RPMI8226 (cell line): Measurements from ENCODE around the gene RNF166.

Experiments
- DNase-seq: peaks from one replicate; pipeline ENCODE4 v3.0.0-alpha.2; 2015

Gene RNF166

DNA sequence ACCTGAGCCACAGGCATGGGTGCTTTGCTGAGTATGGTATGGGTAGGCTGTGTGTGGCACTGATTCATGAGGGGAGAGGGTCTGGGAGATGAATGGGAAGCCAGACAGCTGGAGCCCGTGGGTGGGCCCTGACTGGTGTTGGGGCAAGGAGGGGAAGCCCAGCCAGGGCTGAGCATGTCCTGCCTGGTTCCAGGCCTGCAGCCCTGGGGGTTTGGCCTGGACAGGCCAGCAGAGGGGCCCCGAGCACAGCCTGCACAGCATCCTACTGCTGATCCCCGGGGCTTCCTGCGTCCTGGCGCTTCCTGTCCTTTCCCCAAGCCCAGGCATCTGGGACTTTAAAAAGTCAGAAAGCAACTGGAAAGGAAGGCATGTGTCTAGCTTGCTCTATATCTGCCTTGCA, 38.7 kb downstream of the RNF166 start:
- no peak for DNase-seq

DNA sequence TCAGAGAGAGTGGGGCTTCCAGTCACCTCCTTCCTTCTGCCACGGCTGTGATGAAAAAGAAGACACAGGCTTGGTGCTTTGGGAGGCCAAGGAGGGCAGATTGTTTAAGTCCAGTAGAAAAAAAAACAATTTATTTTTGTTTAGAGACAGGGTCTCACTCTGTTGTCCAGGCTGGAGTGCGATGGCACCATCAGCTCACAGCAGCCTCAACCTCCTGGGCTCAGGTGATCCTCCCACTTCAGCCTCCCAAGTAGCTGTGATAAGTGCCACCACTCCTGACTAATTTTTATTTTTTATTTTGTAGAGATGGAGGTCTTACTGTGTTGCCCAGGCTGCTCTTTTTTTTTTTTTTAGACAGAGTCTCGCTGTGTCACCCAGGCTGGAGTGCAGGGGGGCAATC, 40.6 kb downstream of the RNF166 start:
- DNase-seq: no peak

DNA sequence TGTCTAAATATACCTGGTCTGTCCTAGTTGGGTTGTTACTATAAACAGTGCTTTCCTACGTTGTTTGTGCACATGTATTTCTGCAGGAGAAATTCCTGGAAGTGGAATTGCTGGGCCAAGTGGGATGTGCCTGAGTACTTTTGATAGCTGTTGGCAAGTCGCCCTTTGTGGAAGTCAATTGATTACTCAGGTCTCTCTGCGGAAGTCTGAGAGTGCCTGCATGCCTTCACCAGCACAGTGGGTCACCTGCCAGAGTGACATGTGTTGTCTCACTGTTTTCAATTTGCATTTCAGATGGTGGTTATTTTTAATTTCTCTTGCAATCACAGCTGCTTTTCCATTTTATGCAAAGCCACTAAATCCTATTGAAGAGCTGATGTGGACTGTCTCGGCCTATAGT, 41.1 kb downstream of the RNF166 start:
- no peak for DNase-seq

DNA sequence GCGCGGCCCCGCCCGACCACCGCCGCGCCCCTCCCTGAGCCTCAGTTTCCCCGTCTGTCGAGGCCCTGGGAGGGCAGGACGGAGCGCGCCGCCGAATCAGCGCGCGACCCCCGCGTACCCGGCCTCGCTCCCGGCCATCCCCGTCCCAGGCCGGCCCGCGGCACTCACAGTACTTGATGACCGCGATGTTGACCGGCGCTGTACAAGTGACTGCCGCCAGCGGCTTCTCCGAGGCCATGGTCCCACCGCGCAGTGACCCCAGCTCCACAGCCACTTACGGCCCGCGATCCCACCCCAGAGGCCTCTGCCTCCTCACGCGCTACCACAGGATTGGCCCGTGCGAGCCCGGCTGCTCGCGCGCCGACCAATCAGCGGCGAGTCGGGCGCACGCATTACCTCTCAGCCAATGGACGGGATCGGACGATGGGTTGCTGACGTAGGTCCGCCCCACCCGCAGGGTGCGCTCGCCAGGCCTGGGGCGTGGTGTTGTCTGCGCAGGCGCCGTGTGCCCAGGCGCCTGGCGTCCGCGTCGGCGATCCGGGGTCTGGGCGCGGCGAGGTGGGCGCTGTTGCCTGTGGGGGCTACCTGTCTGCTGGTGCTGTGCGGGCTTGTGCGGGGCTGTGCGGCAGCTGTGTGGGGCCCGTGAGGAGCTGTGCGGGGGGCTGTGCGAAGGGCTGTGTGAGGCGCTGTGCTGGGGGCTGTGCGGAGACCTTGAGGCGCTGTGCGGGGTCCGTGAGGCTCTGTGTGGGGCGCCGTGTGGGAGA, 43.2 kb downstream of the RNF166 start, which contains the start of gene MVD:
Gene MVD, minus strand, starts transcription at position 249 of the 764 bp plus-strand sequence. Its CDS starts 11 bp downstream, at position 238.
- peak; percentile 95 for DNase-seq

DNA sequence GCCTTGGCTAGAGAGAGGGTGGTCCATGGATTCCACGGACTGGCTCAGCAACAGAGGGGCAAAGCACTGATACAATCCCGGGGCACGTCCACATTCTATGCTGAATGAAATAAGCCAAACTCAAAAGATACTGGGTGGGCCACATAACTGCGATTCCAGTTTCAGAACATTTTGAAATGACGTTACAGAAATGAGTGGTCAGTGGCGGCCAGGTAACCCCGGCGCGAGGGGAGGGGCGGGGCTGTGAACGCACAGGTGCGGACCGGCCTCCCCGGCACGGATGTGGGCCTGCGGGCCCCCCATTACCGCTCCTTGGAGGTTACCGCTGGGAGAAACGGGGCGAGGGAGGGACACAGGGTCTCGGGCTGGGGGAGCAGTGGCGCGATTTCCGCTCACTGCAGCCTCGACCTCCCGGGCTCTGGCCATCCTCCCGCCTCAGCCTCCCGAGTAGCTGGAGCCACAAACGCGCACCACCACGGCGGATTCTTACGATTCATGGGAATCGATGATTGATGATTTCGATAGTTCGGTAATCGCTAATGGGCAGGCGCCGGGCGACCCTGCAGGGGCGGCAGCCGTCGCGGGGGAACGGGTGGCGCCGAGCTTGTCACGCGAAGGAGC, 43.9 kb downstream of the RNF166 start:
- no peak for DNase-seq

DNA sequence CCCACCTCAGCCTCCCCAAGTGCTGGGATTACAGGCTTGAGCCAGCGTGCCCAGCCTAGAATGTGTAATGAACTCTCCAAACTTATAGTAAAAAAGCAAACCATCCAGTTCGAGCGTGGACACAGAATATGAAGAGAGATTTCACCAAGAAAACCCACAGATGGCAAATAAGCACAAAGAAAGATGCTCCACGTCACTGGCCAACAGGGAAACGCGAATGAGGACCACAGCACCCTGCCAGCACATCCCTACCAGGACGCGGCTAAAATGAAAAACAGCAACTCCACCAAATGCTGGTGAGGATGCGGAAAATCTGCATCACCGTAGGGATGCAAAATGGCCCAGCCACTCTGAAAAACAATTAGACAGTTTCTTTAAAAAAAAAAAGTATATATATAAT, 44.7 kb downstream of the RNF166 start:
- no peak for DNase-seq

DNA sequence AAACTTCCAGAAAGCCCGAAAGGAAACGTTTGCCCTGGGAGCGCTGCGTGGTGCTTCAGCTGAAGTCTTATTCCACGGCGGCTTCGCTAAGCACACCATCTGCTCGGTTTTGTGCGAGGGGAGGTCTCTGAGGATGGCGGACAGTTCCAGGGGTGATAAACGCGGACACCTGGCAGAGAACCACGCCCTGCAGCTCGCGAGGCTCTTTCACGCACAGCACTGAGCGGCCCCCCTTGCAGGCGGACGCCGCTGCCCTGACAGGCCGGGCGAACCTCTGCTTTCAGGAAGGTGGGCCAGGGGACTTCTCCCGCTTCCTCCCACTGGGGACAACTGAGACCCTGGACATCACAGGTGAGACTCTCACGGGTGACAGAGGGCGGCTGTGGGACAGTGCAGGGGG, 47.0 kb downstream of the RNF166 start:
- no peak for DNase-seq

DNA sequence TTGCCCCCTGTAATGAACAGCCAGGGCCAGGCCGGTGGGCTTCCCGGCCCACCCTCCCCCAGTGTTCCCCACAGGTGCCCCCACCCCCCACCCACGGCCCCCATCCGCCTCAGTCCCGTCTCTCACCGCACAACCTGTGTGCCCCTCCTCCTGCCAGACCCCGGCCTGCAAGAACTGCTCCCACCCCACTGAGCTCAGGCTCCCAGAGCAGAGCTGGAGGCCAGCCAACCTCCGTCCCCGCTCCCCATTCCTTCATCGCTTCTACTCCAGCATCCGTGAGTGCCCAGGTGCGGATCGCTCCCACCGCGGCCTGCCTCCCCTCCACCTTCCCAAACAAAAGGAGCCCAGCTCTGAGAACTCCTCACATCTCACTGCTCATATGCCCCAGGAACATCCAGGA, 47.5 kb downstream of the RNF166 start:
- DNase-seq: no peak

DNA sequence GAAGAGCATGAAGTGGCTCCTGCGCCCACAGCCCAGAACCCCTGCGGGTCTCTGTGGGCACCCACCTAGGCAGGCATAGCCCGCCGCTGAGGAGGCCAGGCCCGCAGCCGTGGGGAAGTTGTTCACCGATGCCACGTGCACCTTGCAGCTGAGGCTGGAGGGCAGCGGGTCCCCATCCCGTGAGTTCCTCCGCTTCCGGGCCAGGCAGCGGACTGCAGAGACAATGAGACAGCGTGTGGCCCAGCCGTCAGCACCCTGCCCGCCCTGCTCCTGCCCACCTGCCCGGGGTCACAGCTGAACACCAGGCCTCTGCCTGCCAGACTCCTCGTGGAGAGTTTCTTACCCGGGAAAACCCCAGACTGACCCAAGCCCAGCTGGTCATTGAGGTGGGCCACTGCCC, 48.8 kb downstream of the RNF166 start:
- DNase-seq: no peak

DNA sequence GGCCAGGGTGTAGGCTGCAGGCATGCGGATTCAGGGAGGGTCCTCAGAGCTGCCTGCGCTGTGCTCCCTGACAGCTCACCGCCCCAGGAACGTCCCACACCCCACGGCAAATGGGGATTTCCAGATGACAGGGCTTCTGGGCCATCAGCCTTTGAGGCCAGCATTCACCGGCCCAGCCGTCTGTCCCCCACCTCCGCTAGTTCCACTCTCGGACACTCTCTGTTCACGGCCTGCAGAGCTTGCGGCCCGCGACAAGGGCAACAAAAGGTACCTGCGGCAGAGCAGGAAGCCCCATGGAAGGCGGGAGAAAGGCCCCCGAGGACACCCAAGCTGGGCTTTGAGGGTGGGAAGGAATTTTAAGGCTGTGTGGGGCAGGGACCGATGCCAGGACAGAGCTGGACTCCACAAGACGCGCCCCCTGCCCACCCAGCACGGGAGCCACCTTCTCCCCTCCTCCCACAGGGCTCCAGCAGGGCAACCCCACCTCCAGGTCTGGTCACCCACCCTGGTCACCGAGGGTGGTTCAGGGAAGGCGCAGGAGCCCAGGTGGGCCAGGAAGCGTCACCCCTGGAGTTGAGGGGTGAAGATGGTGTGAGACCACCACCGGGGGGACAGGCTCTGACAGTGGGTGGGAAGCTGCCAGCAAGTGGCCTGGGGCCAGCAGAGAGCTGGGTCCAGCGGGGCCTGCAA, 49.8 kb downstream of the RNF166 start:
- no peak for DNase-seq

DNA sequence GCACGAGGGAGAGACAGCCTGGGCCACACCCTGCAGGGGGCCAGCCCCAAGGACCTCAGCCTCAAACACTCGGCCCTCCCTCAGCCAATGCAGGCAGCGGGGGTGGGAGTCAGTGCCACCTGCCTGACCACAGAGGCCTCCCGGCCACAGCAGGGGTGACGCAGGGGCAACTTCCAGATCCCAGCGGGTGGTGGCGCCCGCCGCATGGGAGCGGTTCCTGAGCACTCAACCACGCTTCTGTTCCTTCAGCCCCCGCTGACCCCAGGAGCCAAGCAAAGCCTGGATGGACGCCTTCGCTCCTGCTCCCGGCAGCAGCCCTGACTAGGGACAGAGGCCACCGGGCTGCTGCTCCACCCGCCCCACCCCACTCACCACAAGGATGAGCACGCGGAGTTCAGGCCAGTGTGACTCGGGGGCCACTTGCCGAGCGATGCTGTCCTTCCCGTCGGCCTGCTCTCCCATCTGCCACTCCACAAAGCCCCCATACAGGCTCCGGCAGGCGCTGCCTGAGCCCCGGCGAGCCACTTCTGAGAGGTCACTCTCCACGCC, 50.4 kb downstream of the RNF166 start:
- no peak for DNase-seq

DNA sequence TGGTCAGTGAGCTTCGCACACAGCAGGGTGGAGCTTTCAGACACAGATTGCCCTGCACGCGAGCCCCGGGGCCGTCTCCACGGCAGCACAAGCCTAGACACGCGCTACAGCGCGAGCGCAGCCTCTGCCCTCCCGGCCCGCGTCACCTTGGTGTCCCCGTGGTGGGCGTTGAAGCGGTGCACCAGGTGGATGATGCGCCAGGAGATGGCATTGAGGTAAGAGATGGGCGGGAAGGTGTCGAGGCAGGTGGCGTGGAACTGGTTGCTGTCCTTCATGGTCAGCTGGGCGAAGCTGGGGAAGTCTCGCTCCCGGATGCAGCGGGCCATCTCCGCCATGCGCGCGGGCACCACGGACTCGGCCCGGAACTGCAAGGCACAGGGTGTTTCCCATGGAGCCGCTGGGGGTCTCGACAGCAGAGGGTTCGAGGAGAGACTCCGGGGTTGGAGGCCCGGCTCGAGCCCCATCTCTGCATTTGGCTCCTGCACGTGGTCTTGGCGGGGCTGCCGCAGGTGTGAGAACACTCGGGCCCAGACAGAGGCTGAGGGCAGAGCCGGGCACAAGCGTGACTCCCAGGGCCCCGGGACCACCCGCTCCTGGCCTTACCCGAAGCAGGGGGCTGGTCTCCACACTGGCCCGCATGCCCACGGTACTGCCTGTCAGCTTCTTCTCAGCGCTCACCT, 51.0 kb downstream of the RNF166 start:
- DNase-seq: no peak

DNA sequence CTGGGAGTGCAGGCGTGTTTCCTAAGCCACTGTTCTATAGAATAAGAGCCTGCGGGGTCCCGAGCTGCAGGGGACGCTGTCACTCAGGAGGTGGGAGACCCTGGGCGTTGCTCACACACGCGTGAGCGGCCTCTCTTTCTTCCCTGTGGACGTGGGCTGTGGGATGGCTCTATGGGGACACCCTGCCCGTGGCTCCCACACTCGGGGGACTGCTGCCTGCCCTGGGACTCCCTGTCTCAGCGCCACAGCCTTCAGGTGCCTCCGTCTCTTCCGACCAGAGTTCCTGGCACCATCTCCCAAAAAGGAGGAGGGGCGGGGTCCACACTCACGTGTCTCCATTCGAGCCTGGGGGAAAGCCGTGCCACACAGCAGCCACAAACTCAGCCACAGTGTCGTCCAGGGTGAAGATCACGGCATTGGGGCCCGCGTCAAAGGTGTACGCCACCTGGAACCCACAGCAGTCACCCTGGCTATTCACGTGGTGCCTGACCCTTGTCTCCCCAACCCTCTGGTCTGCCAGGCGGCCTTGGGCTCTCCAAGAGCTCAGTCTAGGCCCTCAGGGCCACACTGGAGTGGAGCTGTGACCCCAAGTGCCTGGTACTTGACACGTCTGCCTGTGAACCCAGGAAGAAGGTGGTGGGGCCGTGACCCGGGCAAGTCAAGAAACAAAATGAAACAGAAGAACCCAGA, 51.7 kb downstream of the RNF166 start:
- no peak for DNase-seq

DNA sequence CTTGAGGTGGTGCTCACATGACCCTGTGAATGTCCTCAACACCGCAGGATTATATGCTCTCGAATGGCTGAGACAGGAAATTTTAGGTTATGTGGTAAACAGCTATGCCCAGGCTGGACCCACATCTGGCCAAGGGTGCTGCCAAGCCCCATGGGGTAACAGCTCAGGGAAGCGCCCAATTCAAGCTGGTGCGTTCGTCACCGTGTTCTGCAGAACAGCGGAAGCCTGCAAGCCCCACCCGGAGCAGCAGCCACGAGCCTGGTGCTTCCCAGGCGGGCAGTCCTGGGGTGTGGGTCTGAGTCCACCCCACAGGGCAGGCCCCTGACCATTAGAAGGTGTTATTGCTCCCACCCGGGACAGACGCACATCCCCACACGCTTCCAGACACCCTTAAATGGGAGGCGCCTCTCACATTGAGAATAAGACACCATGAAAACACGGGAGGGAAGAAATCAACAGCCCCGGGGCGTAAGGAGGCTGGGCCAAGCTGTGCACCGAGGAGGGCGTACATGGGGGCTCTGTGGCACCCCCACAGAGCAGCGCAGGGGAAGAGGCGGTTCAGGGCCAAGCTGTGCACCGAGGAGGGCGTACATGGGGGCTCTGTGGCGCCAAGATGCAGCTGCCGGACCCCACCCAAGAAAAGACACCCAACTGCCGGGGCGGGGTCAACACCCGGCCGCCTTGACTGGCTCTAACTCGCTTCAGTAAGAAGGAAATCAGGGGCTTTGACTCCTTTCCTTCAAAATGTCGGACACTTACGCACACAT, 52.4 kb downstream of the RNF166 start:
- DNase-seq: no peak

DNA sequence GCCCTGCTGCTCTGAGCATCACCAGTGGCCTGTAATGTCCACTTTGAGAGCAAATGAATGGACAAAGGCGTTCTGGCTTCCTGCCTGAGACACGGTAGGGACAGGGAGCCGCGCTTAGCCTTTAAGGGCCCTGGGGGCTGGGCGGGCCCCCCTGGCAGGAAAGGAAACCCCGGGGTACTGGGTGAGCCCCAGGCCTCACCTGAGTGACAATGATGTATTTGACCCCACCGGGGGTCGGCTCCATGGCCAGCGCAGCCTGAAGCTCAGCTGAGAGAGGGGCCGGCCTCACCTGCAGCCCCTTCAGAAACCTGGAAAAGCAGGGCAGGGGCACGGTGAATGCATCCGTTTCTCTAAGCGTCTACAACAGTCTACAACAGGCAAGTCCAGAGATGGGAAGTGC, 53.1 kb downstream of the RNF166 start:
- no peak for DNase-seq

DNA sequence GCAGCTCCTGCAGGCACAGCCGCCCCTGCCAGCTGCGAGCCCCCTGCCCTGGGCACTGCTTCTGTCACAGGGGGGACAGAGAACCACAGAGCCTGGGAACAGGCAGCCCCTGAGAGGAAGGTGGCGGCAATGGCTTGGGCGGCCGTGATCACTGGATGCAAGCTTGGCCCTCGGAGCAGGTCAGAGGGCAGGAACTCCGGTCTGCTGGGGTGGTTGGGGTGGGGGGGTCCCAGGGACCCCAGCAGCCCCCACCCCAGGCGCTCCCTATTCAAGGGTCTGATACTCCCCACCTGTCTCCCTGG, 53.5 kb downstream of the RNF166 start:
- DNase-seq: no peak

DNA sequence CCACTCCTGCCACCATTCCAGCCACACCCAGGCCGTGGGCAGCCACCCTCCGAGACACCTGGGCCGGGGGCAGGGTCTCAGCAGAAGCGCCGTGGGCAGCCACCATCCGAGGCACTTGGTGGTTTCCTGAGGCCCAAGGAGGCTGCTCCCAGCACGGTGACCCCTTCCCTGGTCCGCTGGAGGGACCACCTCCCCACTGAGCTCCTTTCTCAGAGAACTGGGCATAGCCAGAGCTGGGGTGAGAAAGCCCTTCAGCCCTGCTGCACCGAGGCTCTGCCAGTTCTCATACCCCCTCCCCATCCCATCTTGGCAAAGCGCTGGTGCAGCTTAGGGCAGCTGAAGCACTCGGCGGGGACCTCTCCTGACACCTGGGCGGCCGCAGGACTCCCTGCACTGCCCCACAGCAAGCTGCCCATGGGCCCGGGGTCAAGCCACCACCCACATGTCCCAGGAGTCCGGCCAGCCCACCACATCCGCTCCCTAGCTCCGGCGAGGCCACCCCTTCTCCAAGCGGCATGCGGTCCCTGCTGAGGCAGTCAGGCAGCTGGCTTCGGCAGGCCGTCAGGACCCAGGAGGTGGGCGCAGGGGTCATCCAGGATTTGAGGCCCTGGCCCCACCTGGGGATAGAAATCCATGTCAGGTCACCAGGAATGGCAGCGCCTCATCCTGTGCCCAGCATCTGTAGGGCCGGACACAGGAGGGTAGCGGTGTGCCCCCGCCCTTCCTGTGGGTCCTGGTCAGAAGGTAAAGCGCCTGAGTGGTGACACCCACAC, 54.0 kb downstream of the RNF166 start:
- DNase-seq: no peak

DNA sequence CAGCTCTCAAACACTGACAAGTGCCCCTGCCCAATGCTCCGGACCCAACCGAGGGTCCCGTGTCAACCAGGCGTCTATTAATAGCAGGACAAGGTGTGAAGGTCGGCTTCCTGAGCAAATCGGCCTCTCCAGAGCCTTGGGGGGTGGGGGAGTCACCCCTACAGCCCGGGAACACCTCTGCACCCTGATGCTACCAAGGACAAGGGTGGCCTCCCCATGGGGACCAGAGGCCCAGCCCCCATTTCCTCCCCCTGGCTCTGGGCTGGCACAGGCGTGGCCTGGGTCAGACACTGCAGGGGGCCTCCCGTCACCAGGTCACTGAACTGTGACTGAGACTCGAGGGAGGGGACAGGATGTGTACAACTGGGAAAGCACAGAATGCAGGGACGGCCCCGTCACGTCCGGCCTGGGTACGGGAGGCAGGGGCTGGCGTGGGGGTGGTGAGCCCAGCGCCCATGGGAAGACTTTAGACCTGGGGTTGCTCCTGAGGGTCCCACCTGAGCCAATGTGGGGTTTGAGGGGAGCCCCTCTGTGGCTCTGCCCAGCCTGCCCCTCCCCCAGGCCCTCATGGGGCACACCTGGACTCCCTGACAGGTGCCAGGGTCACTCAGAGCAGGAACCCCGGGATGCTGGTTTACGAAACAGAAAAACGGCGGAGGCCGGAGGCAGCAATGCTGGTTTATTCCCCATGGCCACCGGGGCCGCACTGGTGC, 54.8 kb downstream of the RNF166 start:
- DNase-seq: peak; percentile 84

DNA sequence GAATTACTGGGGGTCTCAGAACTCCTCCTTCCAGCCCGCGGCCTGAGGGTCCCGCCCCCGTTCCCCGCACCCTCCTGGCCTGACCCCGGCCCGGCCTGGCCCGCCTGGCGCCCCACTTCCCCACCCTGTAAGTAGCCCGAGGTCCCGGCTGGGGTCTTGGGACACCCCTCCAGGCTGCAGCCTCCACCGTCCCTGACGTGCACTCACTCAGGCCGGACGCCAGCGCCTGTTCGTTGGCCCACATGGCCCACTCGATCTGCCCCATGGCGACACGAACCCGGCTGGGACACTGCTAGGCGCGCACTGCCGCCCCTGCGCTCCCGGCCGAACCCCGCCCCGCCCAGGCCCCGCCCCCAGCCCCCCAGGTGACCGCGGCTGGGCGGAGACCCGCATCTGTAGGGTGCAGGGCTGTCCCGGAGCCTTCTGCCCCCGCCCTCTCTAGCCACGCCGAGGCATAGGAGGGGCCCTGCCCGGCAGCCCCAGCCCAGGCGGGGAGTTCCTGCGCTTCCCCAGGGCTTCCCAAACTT, 55.4 kb downstream of the RNF166 start, which contains the start of gene CYBA:
Gene CYBA, minus strand, starts transcription at position 305 of the 527 bp plus-strand sequence. Its CDS starts 40 bp downstream, at position 265.
- peak; percentile 88 for DNase-seq
